Liver (tissue), 3 donors: ENCODE results near the gene TIMMDC1.

Experiments
- TF ChIP-seq, protein P1 (sequence below): IDR thresholded peaks from 2 replicates; pipeline ENCODE4 v1.6.1; 2016; ENCODE audit warnings: antibody characterized with exemption
- TF ChIP-seq, protein P2 (sequence below): fragments of 150-350 bp; IDR thresholded peaks from 2 replicates; pipeline ENCODE4 v1.5.1; 2017; ENCODE audit warnings: improper control_type of control experiment, low read depth, low read length; ENCODE audit not compliant: missing input control
- donor health status: healthy.
- donor health status: healthy.

DNA sequence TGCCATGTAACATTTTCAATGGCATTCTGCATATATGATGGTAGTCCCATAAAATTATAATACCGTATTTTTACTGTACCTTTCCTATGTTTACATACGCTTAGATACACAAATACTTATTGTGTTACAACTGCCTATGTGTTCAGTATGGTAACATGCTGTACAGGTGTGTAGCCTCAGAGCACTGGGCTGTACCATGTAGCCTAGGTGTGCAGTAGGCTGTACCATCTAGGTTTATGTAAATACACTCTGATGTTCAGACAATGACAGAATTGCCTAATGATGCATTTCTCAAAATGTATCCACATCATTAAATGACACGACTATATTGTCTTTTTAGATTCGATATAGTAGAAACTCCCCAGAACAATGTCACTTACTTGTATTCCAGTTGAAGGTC is 38.4 kb downstream of the TIMMDC1 start:
- TF ChIP-seq, protein P1, sequence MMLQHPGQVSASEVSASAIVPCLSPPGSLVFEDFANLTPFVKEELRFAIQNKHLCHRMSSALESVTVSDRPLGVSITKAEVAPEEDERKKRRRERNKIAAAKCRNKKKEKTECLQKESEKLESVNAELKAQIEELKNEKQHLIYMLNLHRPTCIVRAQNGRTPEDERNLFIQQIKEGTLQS: no peak
- TF ChIP-seq, protein P2, sequence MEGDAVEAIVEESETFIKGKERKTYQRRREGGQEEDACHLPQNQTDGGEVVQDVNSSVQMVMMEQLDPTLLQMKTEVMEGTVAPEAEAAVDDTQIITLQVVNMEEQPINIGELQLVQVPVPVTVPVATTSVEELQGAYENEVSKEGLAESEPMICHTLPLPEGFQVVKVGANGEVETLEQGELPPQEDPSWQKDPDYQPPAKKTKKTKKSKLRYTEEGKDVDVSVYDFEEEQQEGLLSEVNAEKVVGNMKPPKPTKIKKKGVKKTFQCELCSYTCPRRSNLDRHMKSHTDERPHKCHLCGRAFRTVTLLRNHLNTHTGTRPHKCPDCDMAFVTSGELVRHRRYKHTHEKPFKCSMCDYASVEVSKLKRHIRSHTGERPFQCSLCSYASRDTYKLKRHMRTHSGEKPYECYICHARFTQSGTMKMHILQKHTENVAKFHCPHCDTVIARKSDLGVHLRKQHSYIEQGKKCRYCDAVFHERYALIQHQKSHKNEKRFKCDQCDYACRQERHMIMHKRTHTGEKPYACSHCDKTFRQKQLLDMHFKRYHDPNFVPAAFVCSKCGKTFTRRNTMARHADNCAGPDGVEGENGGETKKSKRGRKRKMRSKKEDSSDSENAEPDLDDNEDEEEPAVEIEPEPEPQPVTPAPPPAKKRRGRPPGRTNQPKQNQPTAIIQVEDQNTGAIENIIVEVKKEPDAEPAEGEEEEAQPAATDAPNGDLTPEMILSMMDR: no peak
